Astrocyte of the cerebellum (primary cell): ENCODE measurements around the gene CBLN3.

Source experiments
- DNase-seq: peaks from one replicate; pipeline ENCODE4 v3.0.0-alpha.2; 2011; ENCODE audit warnings: low read depth
- H3K4me3 ChIP-seq: 2 replicates; pipeline ENCODE4 v1.5.1; 2011; ENCODE audit warnings: mild to moderate bottlenecking, low read depth, low read length, moderate library complexity
- CTCF ChIP-seq: IDR thresholded peaks from 2 replicates; pipeline ENCODE4 v1.5.1; 2012; ENCODE audit warnings: low read length, low read depth, moderate library complexity, mild to moderate bottlenecking; ENCODE audit errors: missing control alignments
- in situ Hi-C: cut with HindIII; loops from 2 replicates; pipeline ENCODE4 v1.10.0; 2017; ENCODE audit warnings: low sequenced_read_pairs

CBLN3 gene

GRCh38 chr14:24406416-24406815, 23.1 kb downstream of the CBLN3 start:
- no peak for TF ChIP-seq CTCF
- DNase-seq, result no peak
- H3K4me3 ChIP-seq, result no peak overlapping the region
- in situ Hi-C loops, result no loop called here

- in situ Hi-C loops, result no loop called here
- TF ChIP-seq CTCF, result no peak
- no peak for DNase-seq
- no peak overlapping the region for H3K4me3 ChIP-seq
Observed at GRCh38 chr14:24404814-24405213, 24.7 kb downstream of the CBLN3 start.

- TF ChIP-seq CTCF, result no peak
- in situ Hi-C loops, result no loop called here
- H3K4me3 ChIP-seq, result no peak overlapping the region
- no peak for DNase-seq
Observed at GRCh38 chr14:24403294-24403998, 26.0 kb downstream of the CBLN3 start.

- H3K4me3 ChIP-seq, result no peak overlapping the region
- in situ Hi-C loops, result no loop called here
- TF ChIP-seq CTCF, result no peak
- DNase-seq, result no peak
Observed at GRCh38 chr14:24401810-24402702, 27.4 kb downstream of the CBLN3 start.

GRCh38 chr14:24399999-24400718, 29.3 kb downstream of the CBLN3 start:
- peak overlapping the region; percentile 57 for H3K4me3 ChIP-seq

More at GRCh38 chr14:24399999-24400718, 29.3 kb downstream of the CBLN3 start:
- no peak for DNase-seq
- in situ Hi-C loops, result no loop called here
- TF ChIP-seq CTCF, result no peak
